GM12878 (cell line): ENCODE results near the gene ITGA5. TPM values are rescaled to one million over a fixed set of nuclear protein-coding genes. Genes with fewer than 3 reads are reported as not detected.

ENCODE experiments used
- ATAC-seq: fragments of 200-7000 bp; cut with Tn5 transposase; 3 replicates; pipeline ENCODE4 v1.9.1; 2020; ENCODE audit warnings: mild to moderate bottlenecking, moderate library complexity
- BruUV-seq: library from RNA; stranded (reverse); fragments of 400-500 nt; replicated peaks from 2 replicates; lab custom pipeline; 2021; lab: Mats Ljungman, UMichigan
- CTCF ChIA-PET: fragments of 300-600 bp; sonication (Branson Sonifier 250); formaldehyde crosslinking; extraction: SDS; loops from one replicate; lab custom pipeline; 2021; ENCODE audit warnings: inconsistent platforms; lab: Yijun Ruan, JAX
- POLR2A ChIA-PET: fragments of 350-600 bp; formaldehyde crosslinking; extraction: SDS; loops from one replicate; lab custom pipeline; 2021; ENCODE audit warnings: inconsistent platforms; lab: Charles Lee
- RAD21 ChIA-PET: fragments of 300-600 bp; sonication (Branson Sonifier 250); formaldehyde crosslinking; loops from one replicate; lab custom pipeline; 2023; ENCODE audit warnings: antibody characterized with exemption; ENCODE audit not compliant: unreplicated experiment; lab: Charles Lee
- SMC1A ChIA-PET: fragments of 300-600 bp; sonication (Branson Sonifier 250); formaldehyde crosslinking; loops from one replicate; lab custom pipeline; 2023; ENCODE audit not compliant: unreplicated experiment, uncharacterized antibody; lab: Charles Lee
- DNase-seq: peaks from one replicate; pipeline ENCODE4 v3.0.0-alpha.2; 2011; ENCODE audit warnings: low read depth, low spot score
- FAIRE-seq: peaks from 3 replicates; lab custom pipeline; 2011; peaks lifted over from hg19 to GRCh38; lab: Jason Lieb, UNC
- H2AFZ ChIP-seq: 2 replicates; pipeline ENCODE4 v1.6.0; 2011; ENCODE audit warnings: low read depth, low read length, control low read depth; ENCODE audit not compliant: control insufficient read depth
- H3K27ac ChIP-seq: 2 replicates; pipeline ENCODE4 v1.5.1; 2011; ENCODE audit warnings: control low read depth; ENCODE audit not compliant: control insufficient read depth, insufficient read depth
- H3K27me3 ChIP-seq, 2 experiments: replicated peaks in 1 of 2; 2 replicates each; pipeline versions ENCODE4 v1.6.0 to v1.6.1; 2011; ENCODE audit warnings: low read length in 1 of 2; ENCODE audit not compliant: control insufficient read depth in 2 of 2, insufficient read depth in 2 of 2
- H3K36me3 ChIP-seq, 2 experiments: 2 replicates each; pipeline ENCODE4 v1.5.1; 2011; ENCODE audit warnings: low read length in 1 of 2; ENCODE audit not compliant: control insufficient read depth in 2 of 2, insufficient read depth in 2 of 2
- H3K4me1 ChIP-seq: 2 replicates; pipeline ENCODE4 v1.6.1; 2011; ENCODE audit warnings: mild to moderate bottlenecking, low read length, moderate library complexity, mixed read lengths; ENCODE audit not compliant: control insufficient read depth, insufficient read depth
- H3K4me2 ChIP-seq: 2 replicates; pipeline ENCODE4 v1.6.0; 2011; ENCODE audit warnings: control low read depth; ENCODE audit not compliant: control insufficient read depth, insufficient read depth
- H3K4me3 ChIP-seq: fragments of 200-600 bp; sonication (generic); 2 replicates; pipeline ENCODE4 v1.5.1; 2016
- H3K79me2 ChIP-seq: 2 replicates; pipeline ENCODE4 v1.6.0; 2011; ENCODE audit warnings: low read length; ENCODE audit not compliant: control insufficient read depth, insufficient read depth
- H3K9ac ChIP-seq: 2 replicates; pipeline ENCODE4 v1.8.0; 2011; ENCODE audit warnings: low read length, control low read depth, mixed read lengths; ENCODE audit not compliant: control insufficient read depth, insufficient read depth
- H3K9me3 ChIP-seq: replicated peaks from 3 replicates; pipeline ENCODE4 v1.5.1; 2011; ENCODE audit warnings: mild to moderate bottlenecking, low read length; ENCODE audit not compliant: control insufficient read depth, insufficient read depth
- H4K20me1 ChIP-seq: 2 replicates; pipeline ENCODE4 v1.6.0; 2011; ENCODE audit not compliant: control insufficient read depth, insufficient read depth
- CBX3 ChIP-seq: fragments of 200-600 bp; sonication (generic); IDR thresholded peaks from 2 replicates; pipeline ENCODE4 v1.6.1; 2016; ENCODE audit warnings: low read depth, borderline replicate concordance
- EGR1 ChIP-seq, 2 experiments: IDR thresholded peaks; 1 replicate in 1 of 2; 2 replicates in 1 of 2; pipeline ENCODE4 v1.6.1; 2011 to 2012; ENCODE audit warnings: low read depth in 2 of 2, low read length in 2 of 2, borderline replicate concordance in 1 of 2, mild to moderate bottlenecking in 1 of 2, moderate library complexity in 1 of 2
- ESRRA ChIP-seq: IDR thresholded peaks from 2 replicates; pipeline ENCODE4 v1.6.1; 2012; ENCODE audit warnings: mild to moderate bottlenecking, low read length, improper control_type of control experiment
- GABPA ChIP-seq: IDR thresholded peaks from 2 replicates; pipeline ENCODE4 v1.6.1; 2014; ENCODE audit warnings: antibody characterized with exemption, low read depth, mild to moderate bottlenecking, inconsistent platforms
- HDAC6 ChIP-seq: fragments of 200-600 bp; sonication (generic); IDR thresholded peaks from one replicate; pipeline ENCODE4 v1.8.0; 2017; ENCODE audit warnings: antibody characterized with exemption; ENCODE audit not compliant: unreplicated experiment
- IKZF2 ChIP-seq, 2 experiments: fragments of 450-650 bp; IDR thresholded peaks; 2 replicates each; pipeline ENCODE4 v1.6.1; 2017; ENCODE audit warnings: mild to moderate bottlenecking in 2 of 2, moderate library complexity in 2 of 2
- MYC ChIP-seq: IDR thresholded peaks from 2 replicates; pipeline ENCODE4 v1.6.1; 2011; ENCODE audit warnings: mild to moderate bottlenecking, low read length, moderate library complexity, inconsistent platforms; ENCODE audit not compliant: insufficient read depth, insufficient replicate concordance, insufficient read length, severe bottlenecking
- RELA ChIP-seq: fragments of 450-650 bp; IDR thresholded peaks from 2 replicates; pipeline ENCODE4 v1.8.0; 2014; ENCODE audit warnings: borderline replicate concordance; ENCODE audit not compliant: partially characterized antibody
- WRNIP1 ChIP-seq: IDR thresholded peaks from 2 replicates; pipeline ENCODE4 v1.6.1; 2011; ENCODE audit warnings: low read depth, low read length, improper control_type of control experiment, borderline replicate concordance
- ZNF207 ChIP-seq: fragments of 450-650 bp; IDR thresholded peaks from 2 replicates; pipeline ENCODE4 v1.6.1; 2014; ENCODE audit warnings: antibody characterized with exemption, mild to moderate bottlenecking, borderline replicate concordance
- WGBS: methylation state at CpG from one replicate; pipeline ENCODE4 v1.1.6; 2016; ENCODE audit warnings: low lambda C conversion rate; ENCODE audit not compliant: insufficient replicate concordance, insufficient coverage; ENCODE audit errors: missing lambda C conversion rate; 5-methylcytosine and 5-hydroxymethylcytosine counted together
- in situ Hi-C: fragments of 300-500 bp; cut with MboI; formaldehyde crosslinking; loops from 9 replicates; pipeline ENCODE4 v1.14.3; 2018; ENCODE audit warnings: mixed read lengths
- intact Hi-C: fragments of 100-400 bp; cut with micrococcal nuclease; formaldehyde crosslinking; loops from one replicate; pipeline ENCODE4 v1.14.2; 2022; ENCODE audit not compliant: unreplicated experiment
- polyA plus RNA-seq, 11 experiments: library from polyadenylated mRNA; depleted of rRNA in 4 of 11; unstranded in 6 of 11; stranded (reverse) in 5 of 11; fragments of >200 nt; fragmentation: Nextera tagmentation in 4 of 11; fragmentation: Illumina TruSeq in 1 of 11; extraction: Ambion mirVana in 4 of 11; extraction: Trizol in 1 of 11; gene quantifications; 1 replicate in 1 of 11; 2 replicates in 10 of 11; pipeline versions ENCODE4 v1.2.1 to v1.2.3, GENCODE V29; 2011 to 2016; ENCODE audit warnings: inconsistent platforms in 2 of 11, missing spikeins in 2 of 11, low read depth in 1 of 11
- total RNA-seq, 4 experiments: library from RNA; depleted of rRNA in 3 of 4; stranded (reverse); fragments of >200 nt in 3 of 4; fragmentation: Illumina TruSeq in 1 of 4; extraction: Trizol in 1 of 4; gene quantifications; 2 replicates each; pipeline versions ENCODE4 v1.2.1 to v1.2.3, GENCODE V29; 2013 to 2021

ITGA5 gene
- total and polyA plus RNA-seq, 10 of the 15 experiments (the other 5 are each of a cell fraction or from before 2014, with no cell fraction given), result 0.15 to 22.5 (median 0.61) TPM

DNA sequence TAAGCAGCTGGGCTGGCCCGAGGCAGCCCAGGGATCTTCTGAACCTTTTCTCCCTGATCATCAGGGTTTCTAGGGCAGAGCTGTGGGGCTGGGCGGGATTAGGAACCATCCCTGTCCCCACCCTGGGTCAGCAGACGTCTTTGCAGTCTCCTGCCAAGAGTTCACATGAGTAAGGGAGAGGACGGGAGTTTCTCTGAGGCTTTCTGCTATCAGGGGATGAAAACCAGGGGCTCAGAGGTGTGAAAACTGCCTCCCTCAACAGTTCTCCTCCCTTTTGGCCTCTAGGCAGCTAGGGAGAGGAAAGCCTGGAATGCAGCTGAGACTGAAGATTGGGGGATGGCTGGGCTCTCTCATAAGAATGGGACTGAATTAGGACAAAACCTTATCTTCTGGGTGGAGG lies 42.5 kb downstream of the ITGA5 start:
- ATAC-seq (no peak), FAIRE-seq (no peak), DNase-seq (no peak)
- H3K36me3 ChIP-seq, result no peaks in the 10 kb centered on the region
- peaks cover 8% of the 10 kb centered on the region; the same call in 1 of the 2 replicates for H3K4me1 ChIP-seq
- SMC1A ChIA-PET, result interaction anchor here (0.5 to 1.1 kb wide), 2 partner anchors 40 to 50 kb away, joined by 3 to 4 read pairs; no protein-coding TSS in a partner anchor
- H3K9me3 ChIP-seq, result no peaks in the 10 kb centered on the region
- in situ Hi-C loops, result no loop called here
- POLR2A ChIA-PET, result no interaction called here
- BruUV-seq, result no TSS peak
- RAD21 ChIA-PET, result no interaction called here
- WGBS, result 19% methylated on average over 4 of the region's 4 CpGs
- CTCF ChIA-PET, result interaction anchor here (0.8 to 1.0 kb wide), 3 partner anchors 52 to 148 kb away, joined by 3 read pairs; partner anchors contain the start of gene COPZ1
- H4K20me1 ChIP-seq, result no peaks in the 10 kb centered on the region
- H2AFZ ChIP-seq, result no peak overlapping the region
- H3K27me3 ChIP-seq, result no peaks in the 10 kb centered on the region
- H3K79me2 ChIP-seq, result no peaks in the 10 kb centered on the region
- H3K9ac ChIP-seq, result no peak overlapping the region
- TF ChIP-seq HDAC6, result no peak
- TF ChIP-seq WRNIP1, result no peak
- no peak for TF ChIP-seq ZNF207
- no peak for TF ChIP-seq GABPA
- TF ChIP-seq ESRRA, result no peak
- TF ChIP-seq MYC, result no peak
- TF ChIP-seq CBX3, result no peak
- TF ChIP-seq IKZF2 (IDR thresholded peaks at IDR 0.05), result no peak
- TF ChIP-seq RELA, result no peak
- no peak for TF ChIP-seq EGR1 (IDR thresholded peaks at IDR 0.05; ENCODE audit: borderline replicate concordance in 1 of 2, low read depth in 2 of 2, low read length in 2 of 2)
- no peak overlapping the region for H3K4me3 ChIP-seq
- no peak overlapping the region for H3K27ac ChIP-seq
- no peak overlapping the region for H3K4me2 ChIP-seq
- intact Hi-C loops, result loop anchor here (10.0 kb wide), 1 partner anchor 372 kb away; the partner anchor contains the start of genes HOXC8 and HOXC9
